A549 (cell line): ENCODE data around the gene COG5.

Experiments used
- CEBPB ChIP-seq, 2 experiments: fragments of >200 bp in 1 of 2; sonication (Bioruptor Twin) in 1 of 2; formaldehyde crosslinking in 1 of 2; IDR thresholded peaks; 2 replicates each; pipeline ENCODE4 v1.6.1; 2012 to 2016
- EHF ChIP-seq: fragments of 250-450 bp; sonication (Bioruptor Pico); IDR thresholded peaks from 2 replicates; pipeline ENCODE4 v1.5.0; 2020; ENCODE audit warnings: mild to moderate bottlenecking
- EP300 ChIP-seq, 2 experiments: fragments of >200 bp; sonication (Bioruptor Twin); formaldehyde crosslinking; IDR thresholded peaks; 2 replicates in 1 of 2; 3 replicates in 1 of 2; pipeline ENCODE4 v1.6.1; 2016 to 2017
- JUNB ChIP-seq: fragments of >200 bp; sonication (Bioruptor Twin); formaldehyde crosslinking; IDR thresholded peaks from 2 replicates; pipeline ENCODE4 v1.6.1; 2016
- MYC ChIP-seq: IDR thresholded peaks from 2 replicates; pipeline ENCODE4 v1.6.1; 2012; ENCODE audit warnings: mild to moderate bottlenecking, inconsistent platforms, low read length, improper control_type of control experiment, borderline replicate concordance
- POLR2A ChIP-seq: IDR thresholded peaks from 2 replicates; pipeline ENCODE4 v1.6.1; 2012; ENCODE audit warnings: mild to moderate bottlenecking, low read length
- RFX5 ChIP-seq: fragments of 450-650 bp; IDR thresholded peaks from 2 replicates; pipeline ENCODE4 v1.7.1; 2014; ENCODE audit warnings: antibody characterized with exemption, mild to moderate bottlenecking, moderate library complexity
- RNF2 ChIP-seq: fragments of 200-600 bp; sonication (generic); IDR thresholded peaks from 2 replicates; pipeline ENCODE4 v1.6.1; 2016; ENCODE audit warnings: low read depth, mild to moderate bottlenecking, antibody characterized with exemption, moderate library complexity, borderline replicate concordance
- SMC3 ChIP-seq: fragments of >200 bp; sonication (Bioruptor Twin); formaldehyde crosslinking; IDR thresholded peaks from 3 replicates; pipeline ENCODE4 v1.6.1; 2018; ENCODE audit warnings: inconsistent platforms
- TF ChIP-seq, protein P1 (sequence below): fragments of >200 bp; sonication (Bioruptor Twin); formaldehyde crosslinking; IDR thresholded peaks from 3 replicates; pipeline ENCODE4 v1.5.1; 2016
- TF ChIP-seq, protein P2 (sequence below): IDR thresholded peaks from 2 replicates; pipeline ENCODE4 v1.6.1; 2012

DNA sequence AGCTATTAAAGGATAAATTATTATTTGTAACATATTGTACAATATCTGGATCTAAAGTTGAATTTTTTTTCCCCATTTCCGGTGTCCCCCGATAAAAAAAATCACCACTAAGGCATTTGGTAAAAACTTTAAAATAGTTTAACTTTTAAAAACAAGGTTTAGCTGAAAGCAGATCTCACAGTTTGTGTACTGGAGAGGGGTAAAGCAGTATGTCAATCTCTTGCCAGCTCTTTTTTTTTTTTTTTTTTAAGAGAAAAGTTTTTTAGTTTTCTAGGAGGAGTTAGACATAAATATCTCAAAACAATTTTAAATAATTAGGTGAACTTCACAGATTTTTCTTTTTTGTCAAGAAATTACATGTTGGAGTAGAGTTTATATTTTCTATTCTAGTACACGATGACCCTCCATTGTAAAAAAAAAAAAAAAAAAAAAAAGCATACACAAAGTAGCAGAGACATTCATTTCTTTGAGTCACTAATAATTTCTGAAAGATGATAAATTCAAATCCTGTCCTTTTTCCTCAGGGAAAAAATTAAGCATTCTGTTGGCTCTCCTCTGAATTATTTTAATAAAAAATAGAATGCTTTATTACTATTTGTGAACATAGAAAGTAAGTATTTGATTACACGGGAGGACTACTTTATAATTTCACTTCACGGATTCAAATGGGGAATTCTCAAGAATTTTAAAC lies 396.8 kb downstream of the COG5 start:
- TF ChIP-seq RFX5, result no peak
- TF ChIP-seq, protein P1, sequence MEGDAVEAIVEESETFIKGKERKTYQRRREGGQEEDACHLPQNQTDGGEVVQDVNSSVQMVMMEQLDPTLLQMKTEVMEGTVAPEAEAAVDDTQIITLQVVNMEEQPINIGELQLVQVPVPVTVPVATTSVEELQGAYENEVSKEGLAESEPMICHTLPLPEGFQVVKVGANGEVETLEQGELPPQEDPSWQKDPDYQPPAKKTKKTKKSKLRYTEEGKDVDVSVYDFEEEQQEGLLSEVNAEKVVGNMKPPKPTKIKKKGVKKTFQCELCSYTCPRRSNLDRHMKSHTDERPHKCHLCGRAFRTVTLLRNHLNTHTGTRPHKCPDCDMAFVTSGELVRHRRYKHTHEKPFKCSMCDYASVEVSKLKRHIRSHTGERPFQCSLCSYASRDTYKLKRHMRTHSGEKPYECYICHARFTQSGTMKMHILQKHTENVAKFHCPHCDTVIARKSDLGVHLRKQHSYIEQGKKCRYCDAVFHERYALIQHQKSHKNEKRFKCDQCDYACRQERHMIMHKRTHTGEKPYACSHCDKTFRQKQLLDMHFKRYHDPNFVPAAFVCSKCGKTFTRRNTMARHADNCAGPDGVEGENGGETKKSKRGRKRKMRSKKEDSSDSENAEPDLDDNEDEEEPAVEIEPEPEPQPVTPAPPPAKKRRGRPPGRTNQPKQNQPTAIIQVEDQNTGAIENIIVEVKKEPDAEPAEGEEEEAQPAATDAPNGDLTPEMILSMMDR, result no peak
- no peak for TF ChIP-seq SMC3
- TF ChIP-seq RNF2, result no peak
- no peak for TF ChIP-seq EHF (CRISPR knock-in tag)
- TF ChIP-seq JUNB, result no peak
- TF ChIP-seq, protein P2, sequence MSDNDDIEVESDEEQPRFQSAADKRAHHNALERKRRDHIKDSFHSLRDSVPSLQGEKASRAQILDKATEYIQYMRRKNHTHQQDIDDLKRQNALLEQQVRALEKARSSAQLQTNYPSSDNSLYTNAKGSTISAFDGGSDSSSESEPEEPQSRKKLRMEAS, result no peak
- no peak for TF ChIP-seq POLR2A
- no peak for TF ChIP-seq CEBPB (IDR thresholded peaks at IDR 0.05)
- no peak for TF ChIP-seq EP300 (IDR thresholded peaks at IDR 0.05)
- no peak for TF ChIP-seq MYC
